Progenitor cell of endocrine pancreas (in vitro differentiated cells): Measurements from ENCODE around the gene RS1. TPM values are rescaled to one million over a fixed set of nuclear protein-coding genes. Genes with fewer than 3 reads are reported as not detected.

Experiments
- DNase-seq: peaks from one replicate; pipeline ENCODE4 v3.0.0; 2021; ENCODE audit warnings: low spot score; ENCODE audit not compliant: unreplicated experiment
- H3K27ac Mint-ChIP-seq: 2 replicates; pipeline ENCODE4 v1.8.0; 2021; ENCODE audit warnings: mild to moderate bottlenecking, moderate library complexity, mixed read lengths
- H3K27me3 Mint-ChIP-seq: 2 replicates; pipeline ENCODE4 v1.8.0; 2021; ENCODE audit warnings: mixed read lengths
- H3K36me3 Mint-ChIP-seq: 2 replicates; pipeline ENCODE4 v1.8.0; 2022; ENCODE audit warnings: mixed read lengths; ENCODE audit not compliant: insufficient read depth
- H3K4me1 Mint-ChIP-seq: 2 replicates; pipeline ENCODE4 v1.8.0; 2021; ENCODE audit warnings: low read depth, mixed read lengths
- H3K4me3 Mint-ChIP-seq: 2 replicates; pipeline ENCODE4 v1.8.0; 2021; ENCODE audit warnings: low read depth, mild to moderate bottlenecking, moderate library complexity, mixed read lengths
- H3K9me3 Mint-ChIP-seq: 2 replicates; pipeline ENCODE4 v1.8.0; 2021; ENCODE audit warnings: low read depth, mixed read lengths
- CTCF ChIP-seq: fragments of 200-600 bp; sonication (generic); IDR thresholded peaks from one replicate; pipeline ENCODE4 v1.5.0; 2021; ENCODE audit warnings: antibody characterized with exemption, mild to moderate bottlenecking; ENCODE audit not compliant: unreplicated experiment
- long read RNA-seq: library from polyadenylated mRNA; unstranded; transcript quantifications from one replicate; pipeline ENCODE4 v2.0.0, GENCODE V29; 2020
- total RNA-seq: library from RNA; stranded (reverse); gene quantifications from 2 replicates; pipeline ENCODE4 v1.2.1, GENCODE V29; 2021

Gene RS1
- not detected in 2 replicates for total RNA-seq
- long read RNA-seq: 0 reads

DNA sequence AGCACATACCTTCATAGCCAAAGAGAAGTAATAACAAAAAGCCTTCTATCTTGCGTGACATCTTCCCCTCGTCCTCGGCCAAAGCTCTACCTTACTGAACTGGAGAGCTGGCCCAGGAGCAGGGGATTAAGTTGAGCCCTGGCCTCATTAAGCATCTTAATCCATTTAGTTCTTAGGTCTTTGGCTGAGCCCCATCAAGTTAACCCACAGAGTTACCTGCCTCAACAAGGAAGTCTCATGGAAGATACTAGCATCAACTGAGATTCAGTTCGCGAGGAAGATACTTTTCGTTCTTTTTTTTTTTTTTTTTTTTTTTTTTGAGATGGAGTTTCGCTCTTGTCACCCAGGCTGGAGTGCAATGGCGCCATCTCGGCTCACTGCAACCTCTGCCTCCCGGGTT is at the start of gene RS1:
RS1 (minus strand) TSS at position 101 of the 400 bp plus-strand sequence; CDS start at position 61, 40 bp downstream.
- Mint-ChIP-seq H3K4me3 (no peak within 1 kb of the TSS), H3K4me1 (peaks cover 4% of the 10 kb centered on the region), H3K9me3 (peaks cover 4% of the 10 kb centered on the region), H3K27me3 (no peaks in the 10 kb centered on the region), H3K36me3 (no peaks in the 10 kb centered on the region), H3K27ac (no peak within 1 kb of the TSS)
- TF ChIP-seq CTCF: no peak
- no peak for DNase-seq

- Mint-ChIP-seq H3K27me3 (no peaks in the 10 kb centered on the region), H3K36me3 (peaks cover 4% of the 10 kb centered on the region), H3K4me3 (no peak overlapping the region), H3K27ac (no peak overlapping the region), H3K4me1 (peaks cover 6% of the 10 kb centered on the region), H3K9me3 (peaks cover 26% of the 10 kb centered on the region)
- no peak for TF ChIP-seq CTCF
- no peak for DNase-seq
These were observed 47.9 kb upstream of the RS1 start for GRCh38 chrX:18719852-18720251.

- peaks cover 5% of the 10 kb centered on the region for H3K36me3 Mint-ChIP-seq
- H3K4me3 Mint-ChIP-seq: no peak overlapping the region
- no peak for DNase-seq
- no peak overlapping the region for H3K27ac Mint-ChIP-seq
- H3K9me3 Mint-ChIP-seq: peaks cover 23% of the 10 kb centered on the region
- no peaks in the 10 kb centered on the region for H3K27me3 Mint-ChIP-seq
- TF ChIP-seq CTCF: no peak
- H3K4me1 Mint-ChIP-seq: no peaks in the 10 kb centered on the region
These were observed 43.0 kb upstream of the RS1 start for GRCh38 chrX:18714910-18715309.

DNA sequence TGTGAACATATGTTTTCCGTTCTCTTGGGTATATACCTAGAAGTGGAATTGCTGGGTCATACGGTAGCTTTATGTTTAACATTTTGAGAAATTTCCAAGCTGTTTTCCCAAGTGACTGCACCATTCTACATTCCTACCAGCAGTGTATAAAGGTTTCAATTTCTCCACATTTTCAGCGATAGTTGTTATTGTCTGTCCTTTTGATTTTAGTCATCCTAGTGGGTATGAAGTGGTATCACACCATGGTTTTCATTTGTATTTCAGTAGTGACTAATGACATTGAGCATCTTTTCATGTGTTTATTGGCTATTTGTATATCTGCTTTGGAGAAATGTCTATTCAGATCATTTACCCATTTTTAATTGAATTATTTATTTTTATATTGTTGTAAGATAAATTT is 37.9 kb upstream of the RS1 start:
- H3K36me3 Mint-ChIP-seq: peaks cover 2% of the 10 kb centered on the region
- TF ChIP-seq CTCF: no peak
- peaks cover 14% of the 10 kb centered on the region for H3K9me3 Mint-ChIP-seq
- no peaks in the 10 kb centered on the region for H3K4me1 Mint-ChIP-seq
- no peak overlapping the region for H3K27ac Mint-ChIP-seq
- no peak for DNase-seq
- no peak overlapping the region for H3K4me3 Mint-ChIP-seq
- H3K27me3 Mint-ChIP-seq: no peaks in the 10 kb centered on the region

GRCh38 chrX:18707426-18708049 is 35.6 kb upstream of the RS1 start, which contains the start of gene PPEF1:
Gene PPEF1, plus strand, starts transcription at chrX:18707645. Its CDS starts 136 bp downstream, at chrX:18707781.
- H3K36me3 Mint-ChIP-seq: peaks cover 2% of the 10 kb centered on the region
- DNase-seq: no peak
- no peaks in the 10 kb centered on the region for H3K27me3 Mint-ChIP-seq
- TF ChIP-seq CTCF: no peak
- H3K9me3 Mint-ChIP-seq: peaks cover 8% of the 10 kb centered on the region
- no peaks in the 10 kb centered on the region for H3K4me1 Mint-ChIP-seq
- H3K4me3 Mint-ChIP-seq: no peak within 1 kb of the TSS
- H3K27ac Mint-ChIP-seq: no peak within 1 kb of the TSS
